ENCODE data around the gene PRKCZ. TPM values are rescaled to one million over a fixed set of nuclear protein-coding genes. Genes with fewer than 3 reads are reported as not detected.

The PRKCZ gene
- total RNA-seq, 1 donor from 2014 or later = 55.5 TPM

GRCh38 chr1:2022063-2022770, 28.0 kb upstream of the PRKCZ start:
- TF ChIP-seq CTCF (IDR thresholded peaks at IDR 0.05; ENCODE audit: unreplicated experiment) = no peak
- no peak overlapping the region for H3K4me3 Mint-ChIP-seq
- H3K27me3 Mint-ChIP-seq (ENCODE audit: low read depth) = peaks cover 73% of the 10 kb centered on the region
- H3K36me3 Mint-ChIP-seq = no peaks in the 10 kb centered on the region
- peaks cover 3% of the 10 kb centered on the region for H3K4me1 Mint-ChIP-seq
- H3K9me3 Mint-ChIP-seq = no peaks in the 10 kb centered on the region
- no peak overlapping the region for H3K27ac Mint-ChIP-seq
- DNase-seq (ENCODE audit: low spot score in 2 of 2, unreplicated experiment in 2 of 2) = no peak

GRCh38 chr1:2023187-2023586, 27.0 kb upstream of the PRKCZ start:
- Mint-ChIP-seq H3K36me3 (no peaks in the 10 kb centered on the region), H3K9me3 (no peaks in the 10 kb centered on the region)
- DNase-seq (ENCODE audit: low spot score in 2 of 2, unreplicated experiment in 2 of 2) = no peak

GRCh38 chr1:2024451-2024850, 25.8 kb upstream of the PRKCZ start:
- Mint-ChIP-seq H3K4me3 (no peak overlapping the region), H3K27me3 (ENCODE audit: low read depth) (peaks cover 61% of the 10 kb centered on the region), H3K36me3 (no peaks in the 10 kb centered on the region), H3K4me1 (no peaks in the 10 kb centered on the region), H3K27ac (no peak overlapping the region), H3K9me3 (no peaks in the 10 kb centered on the region)
- no peak for DNase-seq (ENCODE audit: low spot score in 2 of 2, unreplicated experiment in 2 of 2)
- no peak for TF ChIP-seq CTCF (IDR thresholded peaks at IDR 0.05; ENCODE audit: unreplicated experiment)

More at GRCh38 chr1:2023187-2023586, 27.0 kb upstream of the PRKCZ start:
- no peak overlapping the region for H3K27ac Mint-ChIP-seq
- H3K27me3 Mint-ChIP-seq (ENCODE audit: low read depth) = peaks cover 67% of the 10 kb centered on the region
- H3K4me1 Mint-ChIP-seq = peaks cover 3% of the 10 kb centered on the region
- H3K4me3 Mint-ChIP-seq = no peak overlapping the region
- no peak for TF ChIP-seq CTCF (IDR thresholded peaks at IDR 0.05; ENCODE audit: unreplicated experiment)

- Mint-ChIP-seq H3K27ac (no peak overlapping the region), H3K27me3 (ENCODE audit: low read depth) (peaks cover 58% of the 10 kb centered on the region), H3K4me3 (no peak overlapping the region), H3K36me3 (no peaks in the 10 kb centered on the region), H3K4me1 (no peaks in the 10 kb centered on the region), H3K9me3 (no peaks in the 10 kb centered on the region)
- TF ChIP-seq CTCF (IDR thresholded peaks at IDR 0.05; ENCODE audit: unreplicated experiment) = no peak
- no peak for DNase-seq (ENCODE audit: low spot score in 2 of 2, unreplicated experiment in 2 of 2)
Observed at GRCh38 chr1:2024887-2025286, 25.3 kb upstream of the PRKCZ start.

GRCh38 chr1:2025491-2025981, 24.7 kb upstream of the PRKCZ start:
- H3K4me1 Mint-ChIP-seq = no peaks in the 10 kb centered on the region
- H3K36me3 Mint-ChIP-seq = no peaks in the 10 kb centered on the region

More at GRCh38 chr1:2025491-2025981, 24.7 kb upstream of the PRKCZ start:
- Mint-ChIP-seq H3K27me3 (ENCODE audit: low read depth) (peaks cover 54% of the 10 kb centered on the region), H3K27ac (no peak overlapping the region), H3K9me3 (no peaks in the 10 kb centered on the region), H3K4me3 (no peak overlapping the region)
- no peak for DNase-seq (ENCODE audit: low spot score in 2 of 2, unreplicated experiment in 2 of 2)
- no peak for TF ChIP-seq CTCF (IDR thresholded peaks at IDR 0.05; ENCODE audit: unreplicated experiment)
